Activated CD4-positive, alpha-beta T cell treated with anti-CD3 and anti-CD28 coated beads for 36 hours (primary cell): ENCODE data around the gene OBI1. TPM values are rescaled to one million over a fixed set of nuclear protein-coding genes. Genes with fewer than 3 reads are reported as not detected.
A peak's percentile ranks its signal among the peaks of the same experiment; 100 is the strongest.

Experiments used
- ATAC-seq: fragments of 200-7000 bp; cut with Tn5 transposase; one replicate; pipeline ENCODE4 v1.10.0; 2021; ENCODE audit warnings: mild to moderate bottlenecking, moderate library complexity
- CTCF ChIA-PET: fragments of 350-600 bp; sonication (Branson Sonifier 250); formaldehyde crosslinking; loops from one replicate; lab custom pipeline; 2021; ENCODE audit warnings: antibody characterized with exemption; lab: Charles Lee
- POLR2A ChIA-PET: fragments of 350-600 bp; sonication (Branson Sonifier 250); formaldehyde crosslinking; loops from one replicate; lab custom pipeline; 2021; ENCODE audit warnings: antibody characterized with exemption, inconsistent platforms; lab: Charles Lee
- DNase-seq: peaks from one replicate; pipeline ENCODE4 v3.0.0-alpha.2; 2020
- H3K27ac Mint-ChIP-seq: one replicate; pipeline ENCODE4 v1.8.0; 2021; ENCODE audit warnings: mixed read lengths
- H3K27me3 Mint-ChIP-seq: one replicate; pipeline ENCODE4 v1.8.0; 2021; ENCODE audit warnings: mixed read lengths
- H3K36me3 Mint-ChIP-seq: one replicate; pipeline ENCODE4 v1.8.0; 2021; ENCODE audit warnings: low read depth, mixed read lengths
- H3K4me1 Mint-ChIP-seq: one replicate; pipeline ENCODE4 v1.8.0; 2021; ENCODE audit warnings: mixed read lengths
- H3K4me3 Mint-ChIP-seq: one replicate; pipeline ENCODE4 v1.8.0; 2021; ENCODE audit warnings: mild to moderate bottlenecking, moderate library complexity, mixed read lengths
- H3K9me3 Mint-ChIP-seq: one replicate; pipeline ENCODE4 v1.8.0; 2021; ENCODE audit warnings: low read depth, mixed read lengths
- intact Hi-C, 2 experiments: fragments of 100-400 bp; cut with DNase I in 1 of 2; cut with micrococcal nuclease in 1 of 2; formaldehyde crosslinking; loops; one replicate each; pipeline versions ENCODE4 v1.14.2 to v1.15.1; 2022 to 2024; cut with DNase I, micrococcal nuclease
- total RNA-seq, 2 experiments: library from RNA; stranded (reverse); gene quantifications; one replicate each; pipeline ENCODE4 v1.2.3, GENCODE V29; 2021

OBI1 gene
- total RNA-seq, 2 experiments from 2014 or later = 20.5 to 20.6 TPM

- DNase-seq (peak; percentile 58), ATAC-seq (peak; percentile 80)
- no peaks in the 10 kb centered on the region for H3K36me3 Mint-ChIP-seq
- POLR2A ChIA-PET = no interaction called here
- H3K4me3 Mint-ChIP-seq = peak overlapping the region; percentile 36
- CTCF ChIA-PET = interaction anchor here (0.7 to 0.8 kb wide), 2 partner anchors 12 to 1266 kb away, joined by 3 read pairs; no protein-coding TSS in a partner anchor
- H3K4me1 Mint-ChIP-seq = peaks cover under 1% of the 10 kb centered on the region
- no peak overlapping the region for H3K27ac Mint-ChIP-seq
- H3K9me3 Mint-ChIP-seq = peaks cover 2% of the 10 kb centered on the region
- peaks cover 73% of the 10 kb centered on the region for H3K27me3 Mint-ChIP-seq
- intact Hi-C loops = loop anchor here (1.0 to 5.0 kb wide), 4 partner anchors 8 to 1747 kb away; partner anchors contain the start of genes EDNRB (in 1 of the 2), POU4F1 (in 1 of the 2) and SPRY2 (in 1 of the 2)
Observed at GRCh38 chr13:78595495-78596398, 63.2 kb downstream of the OBI1 start.

GRCh38 chr13:78594456-78594975, 64.4 kb downstream of the OBI1 start:
- ChIA-PET POLR2A (no interaction called here), CTCF (no interaction called here)
- Mint-ChIP-seq H3K9me3 (peaks cover 2% of the 10 kb centered on the region), H3K36me3 (no peaks in the 10 kb centered on the region), H3K4me3 (no peak overlapping the region), H3K27ac (no peak overlapping the region), H3K4me1 (no peaks in the 10 kb centered on the region), H3K27me3 (peaks cover 70% of the 10 kb centered on the region)
- ATAC-seq = no peak
- intact Hi-C loops = no loop called here
- no peak for DNase-seq

GRCh38 chr13:78593652-78594455, 65.1 kb downstream of the OBI1 start:
- H3K9me3 Mint-ChIP-seq = peaks cover 4% of the 10 kb centered on the region
- intact Hi-C loops = no loop called here
- no peak overlapping the region for H3K27ac Mint-ChIP-seq
- ATAC-seq = no peak
- H3K36me3 Mint-ChIP-seq = no peaks in the 10 kb centered on the region
- peaks cover 71% of the 10 kb centered on the region for H3K27me3 Mint-ChIP-seq
- ChIA-PET POLR2A (no interaction called here), CTCF (no interaction called here)
- no peak for DNase-seq
- no peaks in the 10 kb centered on the region for H3K4me1 Mint-ChIP-seq
- no peak overlapping the region for H3K4me3 Mint-ChIP-seq

GRCh38 chr13:78593129-78593528, 65.8 kb downstream of the OBI1 start:
- no peak overlapping the region for H3K27ac Mint-ChIP-seq
- no peaks in the 10 kb centered on the region for H3K4me1 Mint-ChIP-seq
- peaks cover 4% of the 10 kb centered on the region for H3K9me3 Mint-ChIP-seq
- no peak for ATAC-seq
- ChIA-PET CTCF (no interaction called here), POLR2A (no interaction called here)
- no peaks in the 10 kb centered on the region for H3K36me3 Mint-ChIP-seq
- H3K4me3 Mint-ChIP-seq = no peak overlapping the region
- intact Hi-C loops = no loop called here
- no peak for DNase-seq
- peaks cover 70% of the 10 kb centered on the region for H3K27me3 Mint-ChIP-seq

GRCh38 chr13:78592584-78592983, 66.4 kb downstream of the OBI1 start:
- Mint-ChIP-seq H3K36me3 (no peaks in the 10 kb centered on the region), H3K27me3 (peaks cover 73% of the 10 kb centered on the region), H3K9me3 (peaks cover 4% of the 10 kb centered on the region), H3K27ac (no peak overlapping the region), H3K4me1 (no peaks in the 10 kb centered on the region), H3K4me3 (no peak overlapping the region)
- no peak for DNase-seq
- no peak for ATAC-seq
- ChIA-PET CTCF (no interaction called here), POLR2A (no interaction called here)
- intact Hi-C loops = no loop called here

GRCh38 chr13:78589206-78589605, 69.7 kb downstream of the OBI1 start:
- ChIA-PET POLR2A (no interaction called here), CTCF (no interaction called here)
- peaks cover 4% of the 10 kb centered on the region for H3K9me3 Mint-ChIP-seq
- no peak overlapping the region for H3K27ac Mint-ChIP-seq
- H3K27me3 Mint-ChIP-seq = peaks cover 68% of the 10 kb centered on the region
- DNase-seq (peak; percentile 36), ATAC-seq (no peak)
- peaks cover 2% of the 10 kb centered on the region for H3K36me3 Mint-ChIP-seq
- peaks cover 5% of the 10 kb centered on the region for H3K4me1 Mint-ChIP-seq
- no peak overlapping the region for H3K4me3 Mint-ChIP-seq
- intact Hi-C loops = loop anchor here in 1 of 2 experiments (5.0 kb wide), 1 partner anchor 452 kb away; no protein-coding TSS in a partner anchor

GRCh38 chr13:78587395-78587794, 71.6 kb downstream of the OBI1 start:
- peaks cover 5% of the 10 kb centered on the region for H3K4me1 Mint-ChIP-seq
- ATAC-seq (no peak), DNase-seq (no peak)
- ChIA-PET CTCF (no interaction called here), POLR2A (no interaction called here)
- H3K27ac Mint-ChIP-seq = no peak overlapping the region
- intact Hi-C loops = loop anchor here in 1 of 2 experiments (5.0 kb wide), 1 partner anchor 450 kb away; no protein-coding TSS in a partner anchor
- peaks cover 4% of the 10 kb centered on the region for H3K9me3 Mint-ChIP-seq
- H3K36me3 Mint-ChIP-seq = peaks cover 2% of the 10 kb centered on the region
- H3K4me3 Mint-ChIP-seq = no peak overlapping the region
- H3K27me3 Mint-ChIP-seq = peaks cover 57% of the 10 kb centered on the region

- POLR2A ChIA-PET = interaction anchor here (0.5 kb wide), 1 partner anchor 207 kb away, joined by 3 read pairs; no protein-coding TSS in a partner anchor
- ATAC-seq (no peak), DNase-seq (no peak)
- peaks cover 5% of the 10 kb centered on the region for H3K4me1 Mint-ChIP-seq
- peaks cover 2% of the 10 kb centered on the region for H3K36me3 Mint-ChIP-seq
- H3K9me3 Mint-ChIP-seq = peaks cover 4% of the 10 kb centered on the region
- H3K27me3 Mint-ChIP-seq = peaks cover 53% of the 10 kb centered on the region
- intact Hi-C loops = loop anchor here in 1 of 2 experiments (5.0 kb wide), 1 partner anchor 449 kb away; no protein-coding TSS in a partner anchor
- no peak overlapping the region for H3K27ac Mint-ChIP-seq
- H3K4me3 Mint-ChIP-seq = no peak overlapping the region
- CTCF ChIA-PET = interaction anchor here (0.6 kb wide), 1 partner anchor 231 kb away, joined by 3 read pairs; no protein-coding TSS in a partner anchor
Observed at GRCh38 chr13:78586706-78587105, 72.2 kb downstream of the OBI1 start.

- peaks cover 27% of the 10 kb centered on the region for H3K27me3 Mint-ChIP-seq
- intact Hi-C loops = no loop called here
- no peak for ATAC-seq
- POLR2A ChIA-PET = no interaction called here
- H3K4me1 Mint-ChIP-seq = no peaks in the 10 kb centered on the region
- no peaks in the 10 kb centered on the region for H3K36me3 Mint-ChIP-seq
- no peaks in the 10 kb centered on the region for H3K9me3 Mint-ChIP-seq
- H3K4me3 Mint-ChIP-seq = no peak overlapping the region
- no peak for DNase-seq
- no peak overlapping the region for H3K27ac Mint-ChIP-seq
- CTCF ChIA-PET = no interaction called here
Observed at GRCh38 chr13:78576261-78576660, 82.7 kb downstream of the OBI1 start.

GRCh38 chr13:78572459-78572858, 86.5 kb downstream of the OBI1 start:
- H3K4me1 Mint-ChIP-seq = no peaks in the 10 kb centered on the region
- ChIA-PET POLR2A (no interaction called here), CTCF (no interaction called here)
- H3K4me3 Mint-ChIP-seq = no peak overlapping the region
- H3K27ac Mint-ChIP-seq = no peak overlapping the region
- no peak for DNase-seq
- H3K9me3 Mint-ChIP-seq = no peaks in the 10 kb centered on the region
- no peak for ATAC-seq
- H3K27me3 Mint-ChIP-seq = peaks cover 14% of the 10 kb centered on the region
- H3K36me3 Mint-ChIP-seq = no peaks in the 10 kb centered on the region
- intact Hi-C loops = no loop called here

GRCh38 chr13:78569029-78569428, 89.9 kb downstream of the OBI1 start:
- CTCF ChIA-PET = interaction anchor here (0.6 to 1.0 kb wide), 3 partner anchors 10 to 16 kb away, joined by 3 read pairs; no protein-coding TSS in a partner anchor
- DNase-seq (no peak), ATAC-seq (no peak)
- Mint-ChIP-seq H3K27me3 (peaks cover 7% of the 10 kb centered on the region), H3K36me3 (no peaks in the 10 kb centered on the region), H3K4me1 (no peaks in the 10 kb centered on the region), H3K4me3 (no peak overlapping the region), H3K9me3 (no peaks in the 10 kb centered on the region), H3K27ac (no peak overlapping the region)
- intact Hi-C loops = no loop called here
- POLR2A ChIA-PET = no interaction called here
